Measurements from ENCODE around the gene CNIH4.

CNIH4 gene

GRCh38 chr1:224377676-224378006, 21.0 kb downstream of the CNIH4 start:
- H3K27ac ChIP-seq, result no peak overlapping the region
- no peak for TF ChIP-seq CTCF (conservative IDR thresholded peaks at IDR 0.05)

GRCh38 chr1:224378855-224379631, 22.4 kb downstream of the CNIH4 start:
- TF ChIP-seq CTCF (conservative IDR thresholded peaks at IDR 0.05), result no peak
- H3K27ac ChIP-seq, result no peak overlapping the region

GRCh38 chr1:224380003-224380402, 23.3 kb downstream of the CNIH4 start:
- no peak for TF ChIP-seq CTCF (conservative IDR thresholded peaks at IDR 0.05)
- no peak overlapping the region for H3K27ac ChIP-seq

- H3K27ac ChIP-seq, result no peak overlapping the region
- no peak for TF ChIP-seq CTCF (conservative IDR thresholded peaks at IDR 0.05)
Measured at GRCh38 chr1:224381880-224382548, 25.3 kb downstream of the CNIH4 start.

GRCh38 chr1:224383218-224383617, 26.5 kb downstream of the CNIH4 start:
- TF ChIP-seq CTCF (conservative IDR thresholded peaks at IDR 0.05), result no peak
- no peak overlapping the region for H3K27ac ChIP-seq

- H3K27ac ChIP-seq, result peak overlapping the region; percentile 42
- no peak for TF ChIP-seq CTCF (conservative IDR thresholded peaks at IDR 0.05)
Measured at GRCh38 chr1:224387302-224387912, 30.7 kb downstream of the CNIH4 start.

GRCh38 chr1:224387943-224388342, 31.3 kb downstream of the CNIH4 start:
- no peak for TF ChIP-seq CTCF (conservative IDR thresholded peaks at IDR 0.05)
- peak overlapping the region; percentile 42 for H3K27ac ChIP-seq
